Muscle of back (tissue), 11 donors: ENCODE data around the gene ARHGAP35. TPM values are rescaled to one million over a fixed set of nuclear protein-coding genes. Genes with fewer than 3 reads are reported as not detected.
"Not testable (repeated sequence)": the region's sequence is repeated elsewhere in the genome, so short reads cannot be mapped to it uniquely, and the experiment has no call there.

Source experiments
- DNase-seq, 3 donors: peaks; one replicate each; pipeline versions ENCODE4 v3.0.0 to v3.0.0-alpha.2; 2013
- polyA plus RNA-seq, 10 donors: library from polyadenylated mRNA; unstranded; fragments of 120-200 nt; gene quantifications; one replicate each; pipeline ENCODE4 v1.2.1, GENCODE V29; 2013; ENCODE audit not compliant: insufficient read length in 10 of 10

Gene ARHGAP35
- polyA plus RNA-seq, 10 donors: 32.3 to 44.8 (median 37.1) TPM

- no peak for DNase-seq
Observed at GRCh38 chr19:46866407-46867136, 5.8 kb downstream of the ARHGAP35 start.

GRCh38 chr19:46867170-46867569 lies 6.4 kb downstream of the ARHGAP35 start:
- no peak for DNase-seq

GRCh38 chr19:46868025-46868802 lies 7.4 kb downstream of the ARHGAP35 start:
- DNase-seq: no peak

GRCh38 chr19:46871173-46871572 lies 10.4 kb downstream of the ARHGAP35 start:
- DNase-seq: not testable (repeated sequence)

- DNase-seq: no peak
Observed at GRCh38 chr19:46872967-46873366, 12.2 kb downstream of the ARHGAP35 start.

GRCh38 chr19:46875234-46875633 lies 14.4 kb downstream of the ARHGAP35 start:
- DNase-seq: no peak

GRCh38 chr19:46875657-46876056 lies 14.9 kb downstream of the ARHGAP35 start:
- no peak for DNase-seq

- DNase-seq: peak in 1 of 3 donors; percentile 72
Observed at GRCh38 chr19:46878613-46879375, 18.0 kb downstream of the ARHGAP35 start.

- DNase-seq: no peak
Observed at GRCh38 chr19:46880431-46880830, 19.6 kb downstream of the ARHGAP35 start.

- DNase-seq: no peak
Observed at GRCh38 chr19:46881092-46881491, 20.3 kb downstream of the ARHGAP35 start.

- DNase-seq: no peak
Observed at GRCh38 chr19:46882034-46882433, 21.2 kb downstream of the ARHGAP35 start.

GRCh38 chr19:46882751-46883150 lies 22.0 kb downstream of the ARHGAP35 start:
- not testable (repeated sequence) for DNase-seq

GRCh38 chr19:46885411-46885810 lies 24.6 kb downstream of the ARHGAP35 start:
- DNase-seq: no peak

GRCh38 chr19:46886546-46887239 lies 25.9 kb downstream of the ARHGAP35 start:
- DNase-seq: no peak

- DNase-seq: no peak
Observed at GRCh38 chr19:46887240-46887782, 26.5 kb downstream of the ARHGAP35 start.

GRCh38 chr19:46890423-46891170 lies 29.8 kb downstream of the ARHGAP35 start:
- DNase-seq: peak in 1 of 3 donors; percentile 41

- DNase-seq: no peak
Observed at GRCh38 chr19:46892252-46893179, 31.7 kb downstream of the ARHGAP35 start.

- peak in 2 of 3 donors; percentile 19 to 31 for DNase-seq
Observed at GRCh38 chr19:46896076-46896794, 35.4 kb downstream of the ARHGAP35 start.

- DNase-seq: peak; percentile 57 to 78 (median 71)
Observed at GRCh38 chr19:46898731-46899130, 37.9 kb downstream of the ARHGAP35 start.
